DOHH2 (cell line): Measurements from ENCODE around the gene OCA2.

Experiments
- H3F3A ChIP-seq: fragments of 200-600 bp; sonication (generic), shearing (Covaris generic); 2 replicates; pipeline ENCODE4 v1.6.0; 2016; ENCODE audit warnings: antibody characterized with exemption, mild to moderate bottlenecking; ENCODE audit not compliant: control insufficient read depth, insufficient read depth
- H3K27ac ChIP-seq: fragments of 200-600 bp; sonication (generic); 2 replicates; pipeline ENCODE4 v1.5.1; 2014; ENCODE audit warnings: low read depth, mild to moderate bottlenecking, low read length, moderate library complexity
- H3K27me3 ChIP-seq: fragments of 200-600 bp; sonication (generic); 2 replicates; pipeline ENCODE4 v1.6.1; 2014; ENCODE audit warnings: mild to moderate bottlenecking, low read length, mixed read lengths; ENCODE audit not compliant: control insufficient read depth
- H3K36me3 ChIP-seq: fragments of 200-600 bp; sonication (generic); 2 replicates; pipeline ENCODE4 v1.6.1; 2014; ENCODE audit warnings: mild to moderate bottlenecking, low read length, moderate library complexity, mixed read lengths; ENCODE audit not compliant: control insufficient read depth
- H3K4me1 ChIP-seq: fragments of 200-600 bp; sonication (generic); 2 replicates; pipeline ENCODE4 v1.6.1; 2014; ENCODE audit warnings: mild to moderate bottlenecking, low read length, mixed read lengths; ENCODE audit not compliant: control insufficient read depth
- H3K4me2 ChIP-seq: fragments of 200-600 bp; sonication (generic); 2 replicates; pipeline ENCODE4 v1.6.0; 2014; ENCODE audit warnings: mild to moderate bottlenecking, low read length, moderate library complexity
- H3K4me3 ChIP-seq: fragments of 200-600 bp; sonication (generic); 2 replicates; pipeline ENCODE4 v1.5.1; 2014; ENCODE audit warnings: mild to moderate bottlenecking, low read length, mixed read lengths
- H3K79me2 ChIP-seq: fragments of 200-600 bp; sonication (generic); 2 replicates; pipeline ENCODE4 v1.6.1; 2014; ENCODE audit warnings: mild to moderate bottlenecking, low read length, mixed read lengths; ENCODE audit not compliant: control insufficient read depth
- H3K9me2 ChIP-seq: fragments of 200-600 bp; sonication (generic); replicated peaks from 2 replicates; pipeline ENCODE4 v1.6.1; 2014; ENCODE audit warnings: mild to moderate bottlenecking, low read length, mixed read lengths; ENCODE audit not compliant: control insufficient read depth
- H3K9me3 ChIP-seq: fragments of 200-600 bp; sonication (generic); 2 replicates; pipeline ENCODE4 v1.6.1; 2014; ENCODE audit warnings: antibody characterized with exemption, low read length, mixed read lengths; ENCODE audit not compliant: control insufficient read depth, insufficient read depth
- H4K20me1 ChIP-seq: fragments of 200-600 bp; sonication (generic); 2 replicates; pipeline ENCODE4 v1.6.0; 2014; ENCODE audit warnings: low read depth, mild to moderate bottlenecking, antibody characterized with exemption, low read length, moderate library complexity; ENCODE audit not compliant: control insufficient read depth, insufficient read depth
- EZH2phosphoT487 ChIP-seq: fragments of 200-600 bp; sonication (generic); IDR thresholded peaks from 2 replicates; pipeline ENCODE4 v1.6.1; 2017; ENCODE audit warnings: borderline replicate concordance, mild to moderate bottlenecking, antibody characterized with exemption, low read length, moderate library complexity, mixed read lengths
- TF ChIP-seq, protein P1 (sequence below): fragments of 200-600 bp; sonication (generic); IDR thresholded peaks from one replicate; pipeline ENCODE4 v1.5.1; 2014; ENCODE audit warnings: antibody characterized with exemption, mild to moderate bottlenecking, low read depth, low read length; ENCODE audit not compliant: poor library complexity, severe bottlenecking

Gene OCA2

DNA sequence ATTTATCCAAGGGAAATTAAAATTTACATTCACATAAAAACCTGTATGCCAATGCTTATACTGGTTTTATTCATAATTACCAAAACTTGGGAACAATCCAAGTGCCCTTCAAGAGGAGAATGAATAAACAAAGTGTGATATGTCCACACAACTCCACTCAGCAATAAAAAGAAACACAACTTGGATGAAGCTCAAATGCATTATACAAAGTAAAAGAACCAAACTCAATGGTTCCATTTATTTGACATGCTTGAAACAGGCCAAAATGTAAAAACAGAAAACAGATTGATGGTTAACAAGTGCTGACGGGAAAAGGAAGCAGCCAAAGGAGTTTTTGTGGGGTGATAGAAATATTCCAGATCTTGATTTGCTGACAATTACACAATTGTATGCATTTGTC, 23.5 kb downstream of the OCA2 start:
- TF ChIP-seq EZH2phosphoT487, result no peak
- TF ChIP-seq, protein P1, sequence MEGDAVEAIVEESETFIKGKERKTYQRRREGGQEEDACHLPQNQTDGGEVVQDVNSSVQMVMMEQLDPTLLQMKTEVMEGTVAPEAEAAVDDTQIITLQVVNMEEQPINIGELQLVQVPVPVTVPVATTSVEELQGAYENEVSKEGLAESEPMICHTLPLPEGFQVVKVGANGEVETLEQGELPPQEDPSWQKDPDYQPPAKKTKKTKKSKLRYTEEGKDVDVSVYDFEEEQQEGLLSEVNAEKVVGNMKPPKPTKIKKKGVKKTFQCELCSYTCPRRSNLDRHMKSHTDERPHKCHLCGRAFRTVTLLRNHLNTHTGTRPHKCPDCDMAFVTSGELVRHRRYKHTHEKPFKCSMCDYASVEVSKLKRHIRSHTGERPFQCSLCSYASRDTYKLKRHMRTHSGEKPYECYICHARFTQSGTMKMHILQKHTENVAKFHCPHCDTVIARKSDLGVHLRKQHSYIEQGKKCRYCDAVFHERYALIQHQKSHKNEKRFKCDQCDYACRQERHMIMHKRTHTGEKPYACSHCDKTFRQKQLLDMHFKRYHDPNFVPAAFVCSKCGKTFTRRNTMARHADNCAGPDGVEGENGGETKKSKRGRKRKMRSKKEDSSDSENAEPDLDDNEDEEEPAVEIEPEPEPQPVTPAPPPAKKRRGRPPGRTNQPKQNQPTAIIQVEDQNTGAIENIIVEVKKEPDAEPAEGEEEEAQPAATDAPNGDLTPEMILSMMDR, result no peak
- H3K9me3 ChIP-seq, result no peaks in the 10 kb centered on the region; the same call in 1 of the 2 replicates
- H3K4me3 ChIP-seq, result no peak overlapping the region
- no peaks in the 10 kb centered on the region for H3F3A ChIP-seq
- H3K4me1 ChIP-seq, result no peaks in the 10 kb centered on the region
- H3K36me3 ChIP-seq, result no peaks in the 10 kb centered on the region
- H3K27me3 ChIP-seq, result no peaks in the 10 kb centered on the region
- H3K9me2 ChIP-seq, result no peaks in the 10 kb centered on the region
- H3K4me2 ChIP-seq, result no peak overlapping the region
- no peaks in the 10 kb centered on the region for H4K20me1 ChIP-seq
- no peaks in the 10 kb centered on the region for H3K79me2 ChIP-seq
- H3K27ac ChIP-seq, result no peak overlapping the region

- TF ChIP-seq, protein P1, result no peak
- TF ChIP-seq EZH2phosphoT487, result no peak
- Histone ChIP-seq H3F3A (no peaks in the 10 kb centered on the region), H3K4me3 (no peak overlapping the region), H3K9me2 (no peaks in the 10 kb centered on the region; the same call in 1 of the 2 replicates), H4K20me1 (no peaks in the 10 kb centered on the region), H3K27me3 (peaks cover 12% of the 10 kb centered on the region; the same call in 1 of the 2 replicates), H3K36me3 (no peaks in the 10 kb centered on the region), H3K9me3 (no peaks in the 10 kb centered on the region; the same call in 1 of the 2 replicates), H3K4me2 (no peak overlapping the region), H3K79me2 (no peaks in the 10 kb centered on the region), H3K4me1 (no peaks in the 10 kb centered on the region), H3K27ac (no peak overlapping the region)
Observed at GRCh38 chr15:28068930-28069329, 30.2 kb downstream of the OCA2 start.

DNA sequence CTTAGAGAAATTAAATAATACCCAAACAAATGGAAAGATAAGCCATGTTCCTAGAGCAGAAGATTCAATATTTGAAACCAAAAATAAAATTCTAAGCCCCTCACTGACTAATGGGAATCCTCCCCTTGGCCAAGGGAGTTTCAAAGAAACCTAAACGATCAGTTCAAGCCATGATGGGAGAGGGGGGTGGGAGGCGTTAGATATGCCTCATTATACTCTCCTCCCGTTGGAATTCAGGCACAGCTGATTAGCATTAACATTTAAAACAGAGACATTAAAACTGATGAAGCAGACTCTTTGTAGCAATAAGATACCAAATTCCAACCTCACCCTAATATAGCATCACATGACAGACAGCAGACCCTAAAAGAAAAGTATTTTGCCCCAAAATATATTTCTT, 32.9 kb downstream of the OCA2 start:
- no peak overlapping the region for H3K27ac ChIP-seq
- no peaks in the 10 kb centered on the region for H3F3A ChIP-seq
- H3K4me1 ChIP-seq, result no peaks in the 10 kb centered on the region
- no peaks in the 10 kb centered on the region for H3K36me3 ChIP-seq
- no peaks in the 10 kb centered on the region; the same call in 1 of the 2 replicates for H3K9me2 ChIP-seq
- H3K9me3 ChIP-seq, result no peaks in the 10 kb centered on the region; the same call in 1 of the 2 replicates
- H4K20me1 ChIP-seq, result no peaks in the 10 kb centered on the region
- peaks cover 13% of the 10 kb centered on the region; the same call in 1 of the 2 replicates for H3K27me3 ChIP-seq
- no peak overlapping the region for H3K4me3 ChIP-seq
- TF ChIP-seq EZH2phosphoT487, result no peak
- TF ChIP-seq, protein P1, result no peak
- no peak overlapping the region for H3K4me2 ChIP-seq
- H3K79me2 ChIP-seq, result no peaks in the 10 kb centered on the region
